Measurements from ENCODE around the gene PRKAB1.

DNA sequence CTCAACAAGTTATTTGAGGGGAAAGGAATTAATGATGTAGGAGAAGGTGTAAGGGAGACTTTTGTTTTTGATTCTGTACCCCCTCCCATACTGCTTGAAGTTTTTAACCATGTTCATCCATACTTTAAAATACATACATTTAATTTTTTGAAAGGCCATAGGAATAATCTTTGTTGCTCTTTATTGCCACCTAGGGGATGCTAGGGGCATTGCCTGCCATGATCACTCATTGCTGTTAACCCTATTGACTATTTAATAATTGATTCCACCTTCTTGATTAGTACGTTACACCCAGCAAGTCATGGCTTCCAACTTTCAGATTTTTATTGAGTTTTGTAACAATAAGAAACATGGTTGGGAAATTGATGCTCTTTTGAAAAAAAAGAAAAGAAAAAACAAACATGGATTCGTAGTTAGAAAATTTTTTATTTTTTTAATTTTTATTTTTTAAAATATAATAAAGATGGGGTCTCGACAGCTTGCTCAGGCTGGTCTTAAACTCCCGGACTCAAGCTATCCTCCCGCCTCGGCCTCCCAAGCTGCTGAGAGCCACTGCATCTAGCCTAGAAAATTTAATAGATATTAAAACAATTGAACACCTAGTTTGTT is 8.5 kb upstream of the PRKAB1 start:
- TF ChIP-seq POLR2AphosphoS5 (IDR thresholded peaks at IDR 0.05; ENCODE audit: low read depth, low read length) = no peak
- no peak for TF ChIP-seq FOXP2 (optimal IDR thresholded peaks at IDR 0.05; ENCODE audit: borderline replicate concordance, extremely low read depth, extremely low read length, insufficient read depth)
- TF ChIP-seq, protein P1, sequence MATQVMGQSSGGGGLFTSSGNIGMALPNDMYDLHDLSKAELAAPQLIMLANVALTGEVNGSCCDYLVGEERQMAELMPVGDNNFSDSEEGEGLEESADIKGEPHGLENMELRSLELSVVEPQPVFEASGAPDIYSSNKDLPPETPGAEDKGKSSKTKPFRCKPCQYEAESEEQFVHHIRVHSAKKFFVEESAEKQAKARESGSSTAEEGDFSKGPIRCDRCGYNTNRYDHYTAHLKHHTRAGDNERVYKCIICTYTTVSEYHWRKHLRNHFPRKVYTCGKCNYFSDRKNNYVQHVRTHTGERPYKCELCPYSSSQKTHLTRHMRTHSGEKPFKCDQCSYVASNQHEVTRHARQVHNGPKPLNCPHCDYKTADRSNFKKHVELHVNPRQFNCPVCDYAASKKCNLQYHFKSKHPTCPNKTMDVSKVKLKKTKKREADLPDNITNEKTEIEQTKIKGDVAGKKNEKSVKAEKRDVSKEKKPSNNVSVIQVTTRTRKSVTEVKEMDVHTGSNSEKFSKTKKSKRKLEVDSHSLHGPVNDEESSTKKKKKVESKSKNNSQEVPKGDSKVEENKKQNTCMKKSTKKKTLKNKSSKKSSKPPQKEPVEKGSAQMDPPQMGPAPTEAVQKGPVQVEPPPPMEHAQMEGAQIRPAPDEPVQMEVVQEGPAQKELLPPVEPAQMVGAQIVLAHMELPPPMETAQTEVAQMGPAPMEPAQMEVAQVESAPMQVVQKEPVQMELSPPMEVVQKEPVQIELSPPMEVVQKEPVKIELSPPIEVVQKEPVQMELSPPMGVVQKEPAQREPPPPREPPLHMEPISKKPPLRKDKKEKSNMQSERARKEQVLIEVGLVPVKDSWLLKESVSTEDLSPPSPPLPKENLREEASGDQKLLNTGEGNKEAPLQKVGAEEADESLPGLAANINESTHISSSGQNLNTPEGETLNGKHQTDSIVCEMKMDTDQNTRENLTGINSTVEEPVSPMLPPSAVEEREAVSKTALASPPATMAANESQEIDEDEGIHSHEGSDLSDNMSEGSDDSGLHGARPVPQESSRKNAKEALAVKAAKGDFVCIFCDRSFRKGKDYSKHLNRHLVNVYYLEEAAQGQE (IDR thresholded peaks at IDR 0.05; ENCODE audit: insufficient read depth in 1 of 2, low read depth in 2 of 2, low read length in 2 of 2) = no peak
- TF ChIP-seq SIN3A (IDR thresholded peaks at IDR 0.05; ENCODE audit: borderline replicate concordance, insufficient read depth, low read length) = no peak

Data from PFSK-1 (cell line).